ENCODE results near the gene VTA1.
A peak's percentile ranks its signal among the peaks of the same experiment; 100 is the strongest.
"Not testable (repeated sequence)": the region's sequence is repeated elsewhere in the genome, so short reads cannot be mapped to it uniquely, and the experiment has no call there.

VTA1 gene, protein sequence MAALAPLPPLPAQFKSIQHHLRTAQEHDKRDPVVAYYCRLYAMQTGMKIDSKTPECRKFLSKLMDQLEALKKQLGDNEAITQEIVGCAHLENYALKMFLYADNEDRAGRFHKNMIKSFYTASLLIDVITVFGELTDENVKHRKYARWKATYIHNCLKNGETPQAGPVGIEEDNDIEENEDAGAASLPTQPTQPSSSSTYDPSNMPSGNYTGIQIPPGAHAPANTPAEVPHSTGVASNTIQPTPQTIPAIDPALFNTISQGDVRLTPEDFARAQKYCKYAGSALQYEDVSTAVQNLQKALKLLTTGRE

DNA sequence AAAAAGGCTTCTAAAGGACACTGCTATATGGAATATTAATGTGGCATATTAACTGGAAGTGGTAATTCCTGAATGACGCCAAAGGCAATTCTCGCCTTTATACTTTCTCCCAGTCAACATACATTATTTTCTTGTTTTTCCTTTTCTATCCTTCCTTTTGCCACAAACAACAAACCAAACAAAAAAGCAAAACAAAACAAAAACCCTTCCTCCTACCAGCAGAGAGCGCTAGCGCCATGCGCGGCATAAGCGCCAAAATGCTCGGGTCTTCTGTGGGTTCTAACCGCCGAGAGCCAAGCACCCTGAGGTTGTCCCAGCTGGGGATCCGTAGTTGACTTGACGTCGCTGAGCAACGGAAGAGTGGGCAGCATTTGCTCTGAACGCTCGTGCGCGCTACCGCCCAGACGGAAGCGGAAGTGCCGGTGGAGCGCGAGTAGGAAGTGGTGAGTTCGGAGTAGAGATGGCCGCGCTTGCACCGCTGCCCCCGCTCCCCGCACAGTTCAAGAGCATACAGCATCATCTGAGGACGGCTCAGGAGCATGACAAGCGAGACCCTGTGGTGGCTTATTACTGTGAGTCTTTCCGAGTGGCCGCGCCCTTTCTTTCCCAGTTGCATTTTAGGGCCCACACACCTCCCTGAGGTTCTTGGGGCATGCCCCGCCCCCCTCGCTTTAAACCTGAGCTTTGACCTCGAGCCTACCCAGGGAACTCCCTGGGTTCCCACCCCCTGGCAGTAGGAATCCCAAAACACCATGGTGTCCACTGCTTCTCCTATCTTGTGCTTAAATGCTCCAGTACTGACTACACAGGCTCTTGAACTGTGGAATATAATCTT is at the start of gene VTA1, which contains the start of gene NMBR:
Gene VTA1, plus strand, starts transcription at position 436 of the 835 bp plus-strand sequence. Its CDS starts 25 bp downstream, at position 461.
Gene NMBR, minus strand, starts transcription at position 295 of the 835 bp plus-strand sequence. CDS start 58,464 bp downstream, outside the sequence.
- peak; percentile 92 for DNase-seq

DNA sequence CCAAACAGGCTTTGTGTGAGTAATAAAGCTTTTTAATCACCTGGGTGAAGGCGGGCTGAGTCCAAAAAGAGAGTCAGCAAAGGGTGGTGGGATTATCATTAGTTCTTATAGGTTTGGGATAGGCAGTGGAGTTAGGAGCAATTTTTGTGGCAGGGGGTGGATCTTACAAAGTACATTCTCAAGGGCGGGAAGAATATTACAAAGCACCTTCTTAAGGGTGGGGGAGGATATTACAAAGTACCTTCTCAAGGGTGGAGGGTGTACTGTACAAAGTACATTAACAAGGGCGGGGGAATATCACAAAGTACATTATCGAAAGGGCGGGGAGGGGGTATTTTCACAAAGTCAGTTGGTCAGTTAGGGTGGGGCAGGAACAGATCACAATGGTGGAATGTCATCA is 42.2 kb upstream of the VTA1 start:
- DNase-seq = not testable (repeated sequence)

DNA sequence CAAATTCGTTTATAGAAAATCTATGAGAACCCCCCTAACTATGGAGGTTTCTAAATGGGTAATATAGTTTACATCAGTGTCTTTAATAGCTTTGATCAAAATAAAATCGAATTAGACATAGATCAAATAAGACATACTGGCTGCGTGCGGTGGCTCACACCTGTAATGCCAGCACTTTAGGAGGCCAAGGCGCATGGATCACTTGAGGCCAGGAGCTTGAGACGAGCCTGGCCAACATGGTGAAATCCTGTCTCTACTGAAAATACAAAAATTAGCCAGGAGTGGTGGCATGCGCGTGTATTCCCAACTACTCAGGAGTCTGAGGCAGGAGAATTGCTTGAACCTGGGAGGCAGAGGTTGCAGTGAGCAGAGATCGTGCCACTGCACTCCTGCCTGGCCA is 36.2 kb upstream of the VTA1 start:
- DNase-seq = not testable (repeated sequence)

DNA sequence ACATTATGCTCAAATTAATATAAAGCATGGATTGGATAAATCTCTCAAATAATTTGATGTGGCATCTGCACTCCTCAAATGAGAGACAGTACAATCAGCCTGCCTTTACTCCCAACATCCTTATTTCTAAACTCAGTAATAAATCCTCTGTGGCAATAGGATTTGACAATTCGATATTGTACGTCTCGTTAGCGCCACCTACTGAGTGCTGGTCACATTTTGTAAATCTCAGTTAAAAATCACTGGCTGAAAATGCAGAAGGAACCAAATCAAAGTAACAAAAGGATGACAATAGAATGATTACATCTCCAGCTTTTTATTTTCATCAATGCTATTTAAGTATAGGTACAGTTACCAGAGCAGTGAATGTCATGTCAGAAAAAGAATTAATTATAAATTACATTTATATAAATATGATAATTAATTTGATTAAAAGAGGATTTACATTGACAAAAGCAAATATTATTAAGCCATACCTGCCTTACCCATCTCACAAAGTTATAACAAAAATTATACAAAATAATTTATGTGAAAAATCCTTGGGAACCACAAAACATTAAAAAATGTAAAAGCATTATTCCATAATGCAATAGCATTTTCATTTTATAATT is 34.5 kb upstream of the VTA1 start:
- peak; percentile 62 for DNase-seq

DNA sequence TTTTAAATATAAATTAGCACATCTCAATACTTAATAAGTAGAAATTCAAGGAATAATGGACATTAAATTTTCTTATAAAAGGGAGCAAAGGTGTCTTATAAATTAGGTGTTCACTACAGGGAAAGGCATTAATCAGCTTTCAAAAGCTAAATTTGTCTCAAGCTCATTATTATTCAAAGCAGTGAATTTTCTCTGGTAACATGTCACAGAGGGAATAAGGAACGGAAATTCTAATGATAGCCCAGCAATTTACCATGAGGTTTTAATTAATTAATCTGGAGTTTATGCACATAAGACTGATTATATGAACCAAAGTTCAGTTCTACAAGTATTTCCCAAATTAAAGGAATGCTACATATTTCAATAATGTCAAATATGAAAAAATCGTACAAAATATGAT is 29.7 kb upstream of the VTA1 start:
- no peak for DNase-seq

DNA sequence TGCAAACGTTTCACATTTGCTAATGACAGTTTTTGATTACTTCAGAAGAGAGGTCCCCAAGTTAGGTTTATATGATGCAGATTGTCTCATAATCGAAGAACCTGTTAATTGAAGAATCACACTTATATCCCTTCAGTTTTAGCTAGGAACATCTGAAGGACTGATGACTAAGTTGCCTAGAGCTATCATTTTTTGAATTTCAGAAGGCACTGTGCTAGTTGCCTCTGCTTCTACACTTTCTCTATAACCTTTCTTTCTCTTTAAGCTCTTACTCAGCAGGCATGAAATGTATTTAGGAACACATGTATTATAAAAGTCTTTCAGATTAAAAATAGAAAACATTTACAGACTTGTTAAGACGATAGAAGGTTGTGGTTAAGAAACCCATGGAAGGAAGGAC is 28.7 kb upstream of the VTA1 start:
- DNase-seq = no peak

DNA sequence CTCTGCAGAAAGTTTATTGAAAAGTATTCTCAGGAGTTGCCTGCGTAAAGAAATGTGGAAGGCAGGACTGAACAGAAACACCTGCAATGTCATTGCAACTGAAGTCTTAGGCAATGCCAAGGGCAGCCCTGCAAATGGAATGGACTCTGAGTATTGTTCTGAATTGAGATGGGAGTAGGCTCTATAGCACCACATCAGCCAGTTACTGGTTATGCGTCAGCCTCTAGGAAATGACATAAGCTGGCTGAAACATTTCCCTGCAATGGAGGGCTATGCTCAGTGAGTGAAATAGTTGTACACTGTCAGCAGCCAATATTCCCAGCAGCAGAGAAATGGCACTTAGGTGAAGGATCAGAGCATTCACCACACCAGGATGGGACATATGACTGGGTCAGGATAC is 28.1 kb upstream of the VTA1 start:
- no peak for DNase-seq

DNA sequence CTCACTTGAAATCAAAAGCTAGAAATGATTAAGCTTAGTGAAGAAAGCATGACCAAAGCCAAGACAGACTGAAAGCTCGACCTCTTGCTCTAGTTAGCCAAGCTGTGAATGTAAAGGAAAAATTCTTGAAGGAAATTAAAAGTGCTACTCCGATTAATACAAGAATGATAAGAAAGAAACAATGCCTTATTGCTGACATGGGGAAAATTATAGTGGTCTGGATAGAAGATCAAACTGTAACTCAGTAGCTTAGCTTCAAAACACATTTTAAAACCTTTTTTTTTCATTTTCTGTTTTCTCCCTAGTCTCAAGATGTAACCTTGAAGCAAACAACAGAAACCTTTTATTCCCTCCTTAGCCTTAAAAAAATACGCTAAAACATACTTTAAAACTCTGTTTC is 25.7 kb upstream of the VTA1 start:
- DNase-seq = no peak

DNA sequence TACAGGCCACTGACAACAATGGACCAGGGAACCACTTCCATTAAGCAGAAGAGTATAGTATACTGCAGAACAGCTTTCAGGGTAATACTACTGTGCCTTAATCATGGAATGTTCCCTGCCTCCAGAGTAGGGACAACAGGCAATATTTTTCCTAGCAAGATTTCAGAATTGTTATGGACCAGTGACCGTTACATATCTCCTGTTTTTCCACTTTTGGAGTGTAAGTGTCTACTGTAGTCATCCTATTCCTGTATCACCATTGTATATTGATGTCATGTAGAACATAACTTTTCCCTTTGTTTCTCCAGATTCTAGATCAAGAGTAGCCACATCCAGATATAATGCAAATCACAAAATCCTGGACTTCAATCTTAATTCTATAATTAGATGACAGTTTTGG is 16.2 kb upstream of the VTA1 start:
- DNase-seq = no peak

DNA sequence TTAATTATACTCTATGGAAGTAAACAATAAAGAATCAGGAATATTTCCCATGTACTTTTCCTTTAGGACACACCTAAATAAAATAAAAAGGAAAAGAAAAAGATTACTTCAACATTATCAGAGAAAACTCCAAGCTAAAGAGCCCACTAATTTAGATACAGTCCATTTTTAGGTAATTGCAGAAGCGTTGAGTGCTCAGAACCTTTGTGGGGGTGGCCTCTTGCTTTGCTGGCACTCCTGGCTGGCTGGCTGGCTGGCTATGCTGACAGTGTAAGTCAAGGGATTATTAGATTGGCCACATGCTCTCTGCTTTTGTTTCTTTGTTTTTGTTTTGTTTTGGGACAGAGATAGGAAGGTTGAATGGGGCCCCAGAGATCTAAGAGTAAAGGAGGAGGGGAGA is 14.4 kb upstream of the VTA1 start, which contains the start of gene GJE1:
Gene GJE1, plus strand, starts transcription at position 301 of the 400 bp plus-strand sequence. CDS start 234 bp downstream, outside the sequence.
- DNase-seq = no peak

DNA sequence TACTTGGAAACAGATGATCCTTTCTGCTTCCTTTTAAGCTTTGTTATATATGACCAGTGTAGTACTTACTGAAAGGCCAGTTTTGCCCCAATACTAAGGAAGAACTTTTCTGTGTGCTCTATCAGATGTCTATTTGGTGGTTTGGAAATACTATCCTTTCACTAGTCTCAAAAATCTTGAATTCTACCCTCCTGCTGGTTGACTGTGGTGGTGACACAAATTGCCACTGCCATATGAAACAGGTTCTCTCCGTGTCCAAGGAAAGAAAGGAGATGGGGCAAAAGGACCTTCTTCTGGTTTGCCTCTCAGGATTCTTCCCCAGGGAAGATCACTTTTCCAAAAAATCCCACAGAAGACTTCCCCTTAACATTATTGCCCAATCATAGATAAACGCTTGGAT is 8.2 kb upstream of the VTA1 start:
- DNase-seq = no peak

DNA sequence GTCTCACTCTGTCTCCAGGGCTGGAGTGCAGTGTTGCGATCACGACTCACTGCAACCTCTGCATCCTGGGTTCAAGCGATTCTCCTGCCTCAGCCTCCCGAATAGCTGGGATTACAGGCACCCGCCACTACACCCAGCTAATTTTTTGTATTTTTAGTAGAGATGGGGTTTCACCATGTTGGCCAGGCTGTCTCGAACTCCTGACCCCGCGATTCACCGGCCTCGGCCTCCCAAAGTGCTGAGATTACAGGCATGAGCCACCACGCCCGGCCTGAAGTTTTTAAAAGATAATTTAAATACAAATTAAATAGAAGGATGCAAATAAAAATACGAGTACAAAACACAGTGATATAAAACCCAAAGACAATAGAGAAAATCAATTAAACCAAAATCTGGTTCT is 5.5 kb upstream of the VTA1 start:
- not testable (repeated sequence) for DNase-seq

DNA sequence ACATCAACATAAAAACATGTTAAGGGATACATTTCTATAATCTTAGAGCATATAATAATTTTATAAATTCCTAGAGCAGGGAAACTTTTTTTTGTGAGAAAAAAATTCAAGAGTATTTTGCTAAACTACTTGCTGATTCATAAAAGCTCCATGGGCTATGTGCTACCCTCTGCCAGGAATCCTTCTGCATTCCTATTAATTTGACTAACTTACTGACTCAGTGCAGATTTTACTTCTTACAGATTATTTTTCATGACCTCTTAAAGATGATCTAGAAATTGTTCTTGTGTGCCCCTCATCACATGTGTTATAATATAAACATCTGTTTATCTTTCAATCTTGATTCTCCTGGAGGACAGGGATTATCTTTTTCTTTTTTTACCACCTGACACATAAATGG is 5.7 kb downstream of the VTA1 start:
- no peak for DNase-seq

DNA sequence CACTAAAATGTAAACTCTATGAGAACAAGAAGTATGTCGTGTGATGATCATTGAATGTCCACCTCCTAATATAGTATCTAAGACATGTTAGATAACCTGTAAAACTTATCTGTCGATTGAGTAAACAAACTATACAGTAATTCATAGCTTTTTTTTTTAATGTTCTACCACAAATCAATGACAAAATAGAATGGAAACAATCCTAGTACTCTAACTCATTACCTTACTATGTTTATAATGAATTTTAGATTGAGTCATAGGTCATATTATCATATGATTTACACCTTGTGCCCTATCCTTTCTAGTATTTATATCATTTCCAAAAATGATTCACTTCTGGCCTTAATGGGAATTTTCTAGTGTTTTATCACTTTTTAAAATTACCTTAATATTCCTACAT is 6.1 kb downstream of the VTA1 start:
- DNase-seq = no peak

DNA sequence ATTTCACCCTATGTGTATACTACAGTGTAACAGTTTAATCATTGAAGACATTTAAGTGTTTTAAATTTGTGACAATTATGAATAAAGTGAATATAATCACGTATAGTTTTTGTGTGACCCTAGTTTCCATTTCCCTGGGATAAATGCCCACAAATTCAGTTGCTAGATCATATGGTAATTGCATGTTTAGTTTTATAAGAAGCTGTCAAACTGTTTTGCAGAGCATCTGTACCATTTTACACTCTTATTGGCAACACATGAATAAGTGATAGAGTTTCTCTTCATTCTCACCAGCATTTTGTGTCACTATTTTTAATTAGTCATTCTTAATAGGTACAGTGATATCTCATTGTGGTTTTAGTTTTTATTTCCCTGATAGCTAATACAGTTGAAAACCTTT is 7.3 kb downstream of the VTA1 start:
- no peak for DNase-seq

DNA sequence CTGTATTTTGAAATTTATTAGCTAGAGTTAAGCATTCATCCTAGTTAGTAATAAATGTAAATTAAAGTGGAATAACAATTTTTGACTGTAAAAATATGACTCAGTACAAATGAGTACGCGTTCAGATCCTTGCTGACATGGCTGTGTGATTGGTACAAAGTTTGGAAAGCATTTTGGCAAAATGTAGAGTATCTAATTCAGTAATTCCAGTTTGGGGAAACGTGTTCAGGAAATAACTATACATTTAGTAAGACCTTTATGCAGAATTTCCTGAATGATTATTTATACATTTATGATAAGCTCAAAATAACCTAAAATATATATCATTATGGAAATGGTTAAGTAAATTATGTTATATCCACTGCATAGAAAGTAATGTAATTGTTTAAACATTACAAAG is 8.0 kb downstream of the VTA1 start:
- DNase-seq = no peak

DNA sequence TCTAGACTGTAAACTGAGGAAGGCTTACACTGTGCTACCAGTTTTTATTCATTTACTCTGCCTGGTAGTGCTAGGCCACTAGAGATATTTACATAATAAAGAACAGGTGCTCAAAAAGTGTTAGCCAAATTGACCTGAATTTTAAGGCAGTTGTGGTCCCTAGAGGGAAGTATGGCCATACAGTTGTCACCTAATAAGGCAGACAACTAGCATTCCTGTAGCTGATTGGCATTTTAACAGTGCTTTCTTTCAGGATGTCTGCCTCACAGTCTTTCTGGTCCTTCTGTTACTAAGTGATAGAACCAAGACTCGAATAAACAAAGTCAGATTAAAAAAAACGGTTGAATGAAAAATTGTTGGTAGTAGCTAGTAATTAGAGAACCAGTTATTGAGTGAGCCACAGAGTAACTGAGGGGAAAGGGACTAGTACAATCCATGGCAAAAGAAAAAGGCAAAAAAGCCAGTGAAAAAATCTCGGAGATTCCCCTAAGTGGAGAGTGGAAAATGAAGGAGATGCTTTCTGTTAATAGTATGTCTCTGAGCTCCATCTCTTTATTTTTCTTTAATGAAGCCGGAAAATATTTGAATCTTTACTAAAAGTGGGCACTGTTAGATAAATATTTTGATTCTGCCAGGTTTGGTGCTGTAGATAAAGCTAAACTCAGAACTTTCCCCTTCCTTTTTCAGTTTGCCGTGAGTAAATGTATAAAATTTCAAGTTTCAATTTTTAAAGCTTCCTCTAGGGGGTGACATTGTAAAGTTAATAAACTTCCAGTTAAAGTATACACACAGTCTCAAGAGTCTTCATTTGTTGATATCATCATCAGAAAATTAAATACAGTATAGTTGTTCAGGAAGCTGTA is 9.1 kb downstream of the VTA1 start:
- no peak for DNase-seq

DNA sequence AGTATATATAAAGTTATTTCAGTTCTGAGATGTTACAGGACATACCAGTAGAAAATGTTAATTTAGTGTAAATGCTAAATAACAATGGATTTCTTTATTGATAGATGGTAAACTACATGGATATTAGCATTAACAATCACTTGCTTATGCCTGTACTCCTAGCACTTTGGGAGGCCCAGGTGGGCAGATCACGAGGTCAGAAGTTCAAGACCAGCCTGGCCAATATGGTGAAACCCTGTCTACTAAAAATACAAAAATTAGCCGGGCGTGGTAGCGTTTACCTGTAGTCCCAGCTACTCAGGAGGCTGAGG is 9.7 kb downstream of the VTA1 start:
- DNase-seq = not testable (repeated sequence)

DNA sequence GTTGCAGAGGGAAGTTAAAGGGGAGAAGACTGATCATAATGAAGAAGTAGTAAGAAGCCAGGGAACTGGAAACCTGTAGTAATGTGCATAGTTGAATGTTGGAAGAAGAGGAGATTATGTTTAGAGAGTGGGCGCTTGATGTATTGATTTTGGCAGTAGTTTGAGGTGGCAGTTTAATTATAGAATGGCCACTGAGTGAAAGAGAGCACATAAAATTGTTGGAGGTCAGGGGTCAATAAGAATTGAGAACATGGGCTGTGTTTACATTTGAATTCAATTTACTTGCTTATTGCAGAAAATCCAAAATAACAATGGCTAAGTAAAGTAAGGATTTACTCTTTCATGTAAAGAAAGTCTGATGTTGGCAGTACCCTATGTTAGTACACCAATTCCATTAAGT is 15.7 kb downstream of the VTA1 start:
- DNase-seq = no peak

DNA sequence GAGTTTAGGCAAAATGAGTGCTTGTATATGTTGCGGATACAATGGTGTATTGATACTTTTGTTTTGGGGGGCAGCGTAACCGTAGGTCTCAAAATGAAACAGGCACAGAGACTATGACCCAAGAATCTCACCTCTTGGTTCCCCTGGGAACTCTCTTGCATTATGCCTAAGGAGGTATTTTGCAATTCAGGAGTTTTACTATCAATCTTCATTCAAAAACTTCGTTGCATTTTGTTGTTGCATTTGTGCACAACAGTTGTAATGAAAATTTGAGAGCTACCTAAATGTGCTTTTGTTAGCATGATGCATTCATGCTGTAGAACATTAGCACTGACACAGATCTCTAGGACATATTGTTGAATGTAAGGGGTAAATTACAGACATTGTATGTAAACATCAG is 18.2 kb downstream of the VTA1 start:
- no peak for DNase-seq

DNA sequence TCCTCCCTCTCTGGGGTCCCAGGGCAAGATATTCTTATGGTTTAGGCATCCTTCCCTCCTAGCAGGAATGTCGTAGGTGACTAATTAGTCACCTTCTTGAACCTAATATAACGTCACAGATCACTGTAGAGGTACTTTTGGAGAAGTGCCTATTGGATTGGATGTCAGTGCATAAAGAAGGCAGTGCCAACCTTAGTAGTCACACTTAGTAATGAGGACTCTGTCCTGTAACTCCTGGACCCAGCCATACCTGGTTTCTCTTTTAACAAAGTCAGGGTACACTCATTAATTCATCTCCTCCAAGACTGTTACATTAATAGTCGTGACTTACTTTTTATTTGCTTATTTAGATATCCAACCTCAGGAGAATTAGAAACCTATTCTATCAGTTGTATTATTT is 20.0 kb downstream of the VTA1 start:
- no peak for DNase-seq

DNA sequence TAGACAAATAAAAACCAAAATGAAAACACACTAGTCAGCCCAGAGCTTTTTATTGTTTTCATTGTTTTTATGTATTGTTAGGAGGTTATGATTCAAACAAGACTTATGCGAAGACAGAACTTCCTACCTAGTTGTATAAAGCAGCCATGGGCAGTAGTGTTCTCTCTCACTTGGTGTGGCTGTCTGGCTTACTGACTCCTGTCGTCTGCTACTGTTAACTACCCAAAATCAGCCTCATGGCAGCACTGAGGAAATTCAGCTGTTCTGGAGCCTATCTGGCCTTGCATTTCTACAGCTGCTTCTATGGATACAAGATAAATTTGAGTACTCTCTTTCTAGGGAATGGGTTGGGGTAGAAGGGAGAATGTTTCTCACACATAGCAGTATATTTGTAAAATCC is 20.4 kb downstream of the VTA1 start:
- no peak for DNase-seq

DNA sequence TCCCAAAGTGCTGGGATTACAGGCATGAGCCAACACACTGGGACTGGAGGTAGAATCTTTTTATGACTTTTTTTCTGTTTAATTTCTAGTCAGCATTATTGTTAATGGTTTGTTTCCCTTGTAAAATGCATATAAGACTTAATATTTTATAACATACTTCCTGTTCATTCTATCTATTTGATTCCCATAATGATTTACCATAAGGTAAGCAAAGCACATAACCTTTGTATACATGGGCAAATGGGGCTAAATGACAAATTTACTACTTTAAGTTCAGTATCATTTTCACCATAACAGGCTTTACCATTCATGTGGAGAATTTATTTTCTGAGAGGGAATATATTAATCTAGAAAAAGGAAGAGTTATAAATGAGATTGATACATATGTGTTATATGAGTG is 24.3 kb downstream of the VTA1 start:
- no peak for DNase-seq
